ENCODE measurements around the gene ROR1. TPM values are rescaled to one million over a fixed set of nuclear protein-coding genes. Genes with fewer than 3 reads are reported as not detected.

Gene ROR1
- total and polyA plus RNA-seq, 3 experiments from 2014 or later, result not detected

DNA sequence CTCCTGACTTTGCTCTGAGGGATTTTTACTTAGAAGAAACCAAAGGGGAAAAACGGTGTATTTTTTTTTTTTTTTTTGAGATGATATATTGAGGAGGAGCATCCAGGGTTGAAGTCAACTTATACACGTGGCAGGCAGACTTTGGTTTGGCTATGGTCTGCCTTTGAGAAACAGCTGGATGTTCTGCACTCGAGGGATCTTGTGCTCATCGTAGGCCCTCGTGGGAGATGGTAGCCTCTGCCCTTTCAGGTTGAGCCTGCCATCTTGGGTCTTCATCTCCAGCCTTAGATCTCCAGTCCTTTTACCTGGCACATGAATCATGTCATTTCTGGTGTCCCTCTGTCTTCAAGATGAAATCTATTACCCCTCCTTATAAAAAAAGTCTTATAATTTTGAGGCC is 362.5 kb downstream of the ROR1 start:
- Histone ChIP-seq H3K4me1 (ENCODE audit: insufficient read depth, low read length) (no peaks in the 10 kb centered on the region), H3K36me3 (ENCODE audit: insufficient read depth, low read length) (no peaks in the 10 kb centered on the region), H3K27me3 (ENCODE audit: insufficient read depth, low read length, poor library complexity, severe bottlenecking) (no peaks in the 10 kb centered on the region), H3K9me3 (ENCODE audit: low read length) (no peaks in the 10 kb centered on the region), H3K27ac (ENCODE audit: low read depth, low read length) (no peak overlapping the region), H3K4me3 (ENCODE audit: low read length) (no peak overlapping the region)
- ChIA-PET POLR2A (no interaction called here), CTCF (interaction anchor here (1.2 kb wide), 4 partner anchors 15 to 514 kb away, joined by 3 to 4 read pairs (median 4); no protein-coding TSS in a partner anchor)
- Mint-ChIP-seq H3K9me3 (no peaks in the 10 kb centered on the region), H3K27me3 (peaks cover 0 to 9% of the 10 kb centered on the region in 2 donors), H3K36me3 (no peaks in the 10 kb centered on the region), H3K4me1 (no peaks in the 10 kb centered on the region), H3K27ac (no peak overlapping the region), H3K4me3 (no peak overlapping the region)
- no peak for DNase-seq

DNA sequence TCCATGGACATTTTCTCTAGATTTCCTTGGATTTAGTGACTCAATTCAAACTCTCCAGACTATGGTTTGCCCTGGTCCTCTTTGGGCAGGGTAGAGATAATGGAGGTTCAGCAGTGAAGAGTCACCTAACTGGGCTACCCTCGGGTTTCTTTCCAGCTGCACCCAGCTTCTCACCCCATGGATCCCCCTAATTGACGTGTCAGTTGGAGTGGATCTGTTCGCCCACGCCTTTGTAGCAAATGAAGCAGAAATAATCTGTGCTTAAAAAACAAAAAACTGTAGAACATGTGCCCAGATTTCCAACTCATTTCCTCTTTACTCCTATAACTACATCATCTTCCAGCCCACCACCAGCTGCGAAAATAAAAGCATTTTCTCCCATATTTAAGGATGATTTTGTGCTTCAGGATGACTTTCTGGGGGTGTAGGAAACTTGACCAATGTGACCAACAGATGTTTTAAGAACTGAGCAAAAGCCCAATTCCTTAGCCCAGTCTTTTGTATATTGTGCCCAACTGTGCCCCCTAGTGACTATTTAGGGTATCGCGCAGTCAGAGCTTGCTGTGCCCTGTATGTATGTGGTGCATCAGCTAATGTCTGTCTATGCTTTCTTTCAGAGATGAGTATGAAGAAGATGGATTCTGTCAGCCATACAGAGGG is 363.1 kb downstream of the ROR1 start:
- Histone ChIP-seq H3K27ac (ENCODE audit: low read depth, low read length) (no peak overlapping the region), H3K9me3 (ENCODE audit: low read length) (no peaks in the 10 kb centered on the region), H3K36me3 (ENCODE audit: insufficient read depth, low read length) (no peaks in the 10 kb centered on the region), H3K4me3 (ENCODE audit: low read length) (no peak overlapping the region), H3K4me1 (ENCODE audit: insufficient read depth, low read length) (no peaks in the 10 kb centered on the region), H3K27me3 (ENCODE audit: insufficient read depth, low read length, poor library complexity, severe bottlenecking) (no peaks in the 10 kb centered on the region)
- no peaks in the 10 kb centered on the region for H3K36me3 Mint-ChIP-seq
- H3K4me3 Mint-ChIP-seq, result no peak overlapping the region
- H3K27me3 Mint-ChIP-seq, result peaks cover 0 to 7% of the 10 kb centered on the region in 2 donors
- no peaks in the 10 kb centered on the region for H3K9me3 Mint-ChIP-seq
- DNase-seq, result peak; percentile 4 to 50 (median 36)
- H3K27ac Mint-ChIP-seq, result no peak overlapping the region
- no peaks in the 10 kb centered on the region for H3K4me1 Mint-ChIP-seq
- ChIA-PET POLR2A (no interaction called here), CTCF (interaction anchor here (0.9 to 1.5 kb wide), 7 partner anchors 12 to 520 kb away, joined by 3 to 6 read pairs (median 4); no protein-coding TSS in a partner anchor)

DNA sequence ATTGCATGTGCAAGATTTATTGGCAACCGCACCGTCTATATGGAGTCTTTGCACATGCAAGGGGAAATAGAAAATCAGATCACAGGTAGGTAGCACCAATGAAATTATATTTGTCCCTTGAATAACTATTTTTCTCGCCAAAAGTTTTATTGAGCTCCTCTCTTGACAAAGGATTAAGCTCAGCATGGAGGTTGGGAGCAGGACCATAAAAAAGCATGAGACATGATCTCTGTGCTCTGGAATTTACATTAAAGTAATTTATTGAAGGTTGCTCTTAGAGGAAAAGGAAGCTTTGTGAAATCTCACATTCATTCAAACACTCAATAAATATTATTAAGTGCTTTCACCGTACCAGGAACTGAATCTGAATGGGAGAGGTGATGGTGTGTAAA is 363.6 kb downstream of the ROR1 start:
- ChIA-PET POLR2A (no interaction called here), CTCF (interaction anchor here (0.9 to 1.5 kb wide), 7 partner anchors 11 to 521 kb away, joined by 3 to 6 read pairs (median 4); no protein-coding TSS in a partner anchor)
- no peak overlapping the region for H3K27ac ChIP-seq (ENCODE audit: low read depth, low read length)
- H3K27me3 Mint-ChIP-seq, result peaks cover 0 to 5% of the 10 kb centered on the region in 2 donors
- no peaks in the 10 kb centered on the region for H3K27me3 ChIP-seq (ENCODE audit: insufficient read depth, low read length, poor library complexity, severe bottlenecking)
- H3K9me3 Mint-ChIP-seq, result no peaks in the 10 kb centered on the region
- no peaks in the 10 kb centered on the region for H3K36me3 ChIP-seq (ENCODE audit: insufficient read depth, low read length)
- no peak overlapping the region for H3K4me3 ChIP-seq (ENCODE audit: low read length)
- H3K4me1 ChIP-seq (ENCODE audit: insufficient read depth, low read length), result no peaks in the 10 kb centered on the region
- DNase-seq, result no peak
- H3K9me3 ChIP-seq (ENCODE audit: low read length), result no peaks in the 10 kb centered on the region
- H3K27ac Mint-ChIP-seq, result no peak overlapping the region
- H3K4me1 Mint-ChIP-seq, result no peaks in the 10 kb centered on the region
- no peak overlapping the region for H3K4me3 Mint-ChIP-seq
- no peaks in the 10 kb centered on the region for H3K36me3 Mint-ChIP-seq

DNA sequence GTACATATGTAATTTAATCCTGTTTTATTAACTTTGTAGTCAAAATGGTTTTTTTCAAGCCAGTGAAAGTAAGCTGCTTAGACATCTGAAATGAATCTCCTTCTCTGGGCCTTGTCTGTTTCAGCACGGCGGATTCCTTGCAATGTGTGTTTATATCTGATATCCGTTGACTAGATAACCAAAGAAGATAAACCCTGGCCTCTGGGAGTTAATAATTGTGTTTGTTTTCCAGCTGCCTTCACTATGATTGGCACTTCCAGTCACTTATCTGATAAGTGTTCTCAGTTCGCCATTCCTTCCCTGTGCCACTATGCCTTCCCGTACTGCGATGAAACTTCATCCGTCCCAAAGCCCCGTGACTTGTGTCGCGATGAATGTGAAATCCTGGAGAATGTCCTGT is 366.1 kb downstream of the ROR1 start:
- peaks cover 0 to 5% of the 10 kb centered on the region in 2 donors for H3K27me3 Mint-ChIP-seq
- H3K4me3 Mint-ChIP-seq, result no peak overlapping the region
- ChIA-PET POLR2A (no interaction called here), CTCF (no interaction called here)
- no peaks in the 10 kb centered on the region for H3K27me3 ChIP-seq (ENCODE audit: insufficient read depth, low read length, poor library complexity, severe bottlenecking)
- no peaks in the 10 kb centered on the region for H3K36me3 Mint-ChIP-seq
- no peak overlapping the region for H3K27ac Mint-ChIP-seq
- no peak for DNase-seq
- H3K4me1 ChIP-seq (ENCODE audit: insufficient read depth, low read length), result no peaks in the 10 kb centered on the region
- H3K9me3 ChIP-seq (ENCODE audit: low read length), result no peaks in the 10 kb centered on the region
- no peaks in the 10 kb centered on the region for H3K4me1 Mint-ChIP-seq
- H3K27ac ChIP-seq (ENCODE audit: low read depth, low read length), result no peak overlapping the region
- H3K9me3 Mint-ChIP-seq, result no peaks in the 10 kb centered on the region
- H3K36me3 ChIP-seq (ENCODE audit: insufficient read depth, low read length), result no peaks in the 10 kb centered on the region
- H3K4me3 ChIP-seq (ENCODE audit: low read length), result no peak overlapping the region

DNA sequence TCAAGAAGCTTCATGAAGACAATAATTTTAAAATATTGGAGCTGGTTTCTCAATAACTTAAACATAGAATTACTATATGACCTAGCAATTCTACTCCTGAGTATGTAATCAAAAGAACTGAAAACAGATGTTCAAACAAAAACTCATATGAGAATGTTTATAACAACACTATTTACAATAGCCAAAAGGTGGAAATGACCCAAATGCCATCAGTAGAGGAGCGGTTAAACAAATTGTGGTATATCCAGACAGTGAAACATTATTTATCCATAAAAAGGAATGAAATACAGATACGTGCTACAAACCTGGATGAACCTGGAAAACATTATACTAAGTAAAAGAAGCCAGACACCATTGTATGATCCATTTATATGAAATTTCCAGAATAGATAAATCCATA is 366.8 kb downstream of the ROR1 start:
- DNase-seq, result no peak
- Mint-ChIP-seq H3K27me3 (peaks cover 0 to 5% of the 10 kb centered on the region in 2 donors), H3K27ac (no peak overlapping the region), H3K36me3 (no peaks in the 10 kb centered on the region), H3K9me3 (no peaks in the 10 kb centered on the region), H3K4me1 (no peaks in the 10 kb centered on the region), H3K4me3 (no peak overlapping the region)
- no peaks in the 10 kb centered on the region for H3K4me1 ChIP-seq (ENCODE audit: insufficient read depth, low read length)
- H3K9me3 ChIP-seq (ENCODE audit: low read length), result no peaks in the 10 kb centered on the region
- no peaks in the 10 kb centered on the region for H3K27me3 ChIP-seq (ENCODE audit: insufficient read depth, low read length, poor library complexity, severe bottlenecking)
- no peaks in the 10 kb centered on the region for H3K36me3 ChIP-seq (ENCODE audit: insufficient read depth, low read length)
- POLR2A ChIA-PET, result no interaction called here
- CTCF ChIA-PET, result no interaction called here
- no peak overlapping the region for H3K4me3 ChIP-seq (ENCODE audit: low read length)
- H3K27ac ChIP-seq (ENCODE audit: low read depth, low read length), result no peak overlapping the region

DNA sequence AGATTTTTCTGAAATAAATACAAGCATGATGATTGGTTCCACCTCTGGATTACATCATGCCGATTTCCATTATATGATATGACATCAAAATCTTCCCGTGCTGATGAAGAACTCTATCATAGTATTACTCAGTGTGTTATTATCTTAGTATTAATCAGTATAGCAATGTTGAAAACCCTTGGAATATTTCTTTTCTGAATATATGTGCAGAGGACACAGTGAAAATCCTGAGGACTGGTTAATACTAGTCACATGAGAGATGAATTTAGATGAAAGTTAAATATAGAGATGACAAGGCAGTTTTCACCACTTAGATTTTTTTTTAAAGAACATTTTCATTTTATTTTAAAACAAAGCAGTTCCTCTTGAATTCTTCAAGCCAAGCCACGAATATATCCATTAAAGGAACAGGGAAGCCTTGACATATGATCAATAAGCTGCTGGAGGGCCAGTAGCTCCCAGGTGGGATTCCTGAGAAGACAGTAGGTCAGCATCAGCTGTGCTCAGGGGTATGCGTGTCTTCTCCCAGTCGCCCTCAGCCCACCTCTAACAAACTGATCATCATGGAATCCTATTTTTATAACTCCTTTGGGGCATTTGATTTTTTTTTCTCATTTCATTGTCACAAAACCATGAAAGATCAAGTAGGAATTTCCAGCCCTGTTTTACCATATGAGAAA is 373.4 kb downstream of the ROR1 start:
- POLR2A ChIA-PET, result no interaction called here
- no peaks in the 10 kb centered on the region for H3K4me1 ChIP-seq (ENCODE audit: insufficient read depth, low read length)
- H3K9me3 Mint-ChIP-seq, result peaks cover 0 to 2% (median 0%) of the 10 kb centered on the region in 5 donors

DNA sequence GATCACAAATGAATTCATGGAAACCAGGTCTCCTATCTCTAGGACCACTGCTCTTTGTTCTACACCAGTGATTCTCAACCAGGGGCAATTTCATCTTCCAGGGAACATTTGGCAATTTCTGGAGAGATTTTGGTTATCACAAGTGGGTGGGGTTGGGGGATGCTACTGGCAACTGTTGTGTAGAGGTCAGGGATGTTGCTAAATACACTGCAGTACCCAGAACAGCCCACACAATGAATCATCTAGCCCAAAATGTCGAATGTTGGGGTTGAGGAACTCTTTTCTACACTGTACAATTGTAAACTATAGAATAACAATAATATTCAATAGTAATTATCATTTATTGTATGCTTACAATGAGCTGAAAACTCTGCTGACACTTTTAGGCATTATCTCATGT is 373.9 kb downstream of the ROR1 start:
- Mint-ChIP-seq H3K27ac (no peak overlapping the region), H3K9me3 (peaks cover 0 to 2% (median 0%) of the 10 kb centered on the region in 5 donors), H3K27me3 (peaks cover 7 to 43% of the 10 kb centered on the region in 2 donors), H3K4me3 (no peak overlapping the region), H3K4me1 (no peaks in the 10 kb centered on the region), H3K36me3 (no peaks in the 10 kb centered on the region)
- CTCF ChIA-PET, result no interaction called here
- no peaks in the 10 kb centered on the region for H3K4me1 ChIP-seq (ENCODE audit: insufficient read depth, low read length)
- no peaks in the 10 kb centered on the region for H3K9me3 ChIP-seq (ENCODE audit: low read length)
- H3K36me3 ChIP-seq (ENCODE audit: insufficient read depth, low read length), result no peaks in the 10 kb centered on the region
- POLR2A ChIA-PET, result no interaction called here
- H3K27me3 ChIP-seq (ENCODE audit: insufficient read depth, low read length, poor library complexity, severe bottlenecking), result no peaks in the 10 kb centered on the region
- DNase-seq, result no peak
- H3K4me3 ChIP-seq (ENCODE audit: low read length), result no peak overlapping the region
- no peak overlapping the region for H3K27ac ChIP-seq (ENCODE audit: low read depth, low read length)

More for the DNA sequence above, 373.4 kb downstream of the ROR1 start:
- Histone ChIP-seq H3K36me3 (ENCODE audit: insufficient read depth, low read length) (no peaks in the 10 kb centered on the region), H3K27ac (ENCODE audit: low read depth, low read length) (no peak overlapping the region), H3K27me3 (ENCODE audit: insufficient read depth, low read length, poor library complexity, severe bottlenecking) (no peaks in the 10 kb centered on the region), H3K4me3 (ENCODE audit: low read length) (no peak overlapping the region), H3K9me3 (ENCODE audit: low read length) (no peaks in the 10 kb centered on the region)
- CTCF ChIA-PET, result no interaction called here
- H3K4me1 Mint-ChIP-seq, result no peaks in the 10 kb centered on the region
- H3K27ac Mint-ChIP-seq, result no peak overlapping the region
- no peaks in the 10 kb centered on the region for H3K36me3 Mint-ChIP-seq
- H3K27me3 Mint-ChIP-seq, result peaks cover 7 to 42% of the 10 kb centered on the region in 2 donors
- no peak overlapping the region for H3K4me3 Mint-ChIP-seq
- DNase-seq, result no peak

DNA sequence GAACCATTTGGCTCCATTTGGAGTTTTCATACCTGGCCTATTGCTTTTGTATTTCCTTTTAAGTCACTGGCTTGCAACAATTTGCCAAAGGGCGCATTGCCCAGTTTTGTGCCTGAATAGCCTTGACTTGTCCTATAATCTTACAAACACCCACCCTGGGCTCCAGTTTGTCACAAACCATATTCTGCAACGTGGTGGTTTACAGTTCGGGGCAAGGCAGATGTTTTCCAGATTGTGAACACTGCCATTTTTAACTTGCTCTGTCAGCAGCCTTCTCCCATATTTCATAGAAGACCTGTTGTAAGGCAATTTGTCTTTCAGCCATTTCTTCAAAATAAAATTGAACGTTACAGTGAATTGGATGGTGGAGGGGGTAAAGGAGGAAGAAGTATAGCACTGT is 376.4 kb downstream of the ROR1 start:
- no peak overlapping the region for H3K27ac ChIP-seq (ENCODE audit: low read depth, low read length)
- no peaks in the 10 kb centered on the region for H3K9me3 ChIP-seq (ENCODE audit: low read length)
- Mint-ChIP-seq H3K27ac (no peak overlapping the region), H3K9me3 (peaks cover 0 to 2% (median 0%) of the 10 kb centered on the region in 5 donors), H3K4me3 (no peak overlapping the region), H3K36me3 (no peaks in the 10 kb centered on the region), H3K4me1 (no peaks in the 10 kb centered on the region), H3K27me3 (peaks cover 7 to 43% of the 10 kb centered on the region in 2 donors)
- DNase-seq, result no peak
- ChIA-PET CTCF (interaction anchor here (1.0 kb wide), 1 partner anchor 13 kb away, joined by 4 read pairs; no protein-coding TSS in a partner anchor), POLR2A (no interaction called here)
- no peak overlapping the region for H3K4me3 ChIP-seq (ENCODE audit: low read length)
- H3K36me3 ChIP-seq (ENCODE audit: insufficient read depth, low read length), result no peaks in the 10 kb centered on the region
- no peaks in the 10 kb centered on the region for H3K27me3 ChIP-seq (ENCODE audit: insufficient read depth, low read length, poor library complexity, severe bottlenecking)
- H3K4me1 ChIP-seq (ENCODE audit: insufficient read depth, low read length), result no peaks in the 10 kb centered on the region

Measured in CD8-positive, alpha-beta memory T cell (primary cell).